HG02798 (cell line): ENCODE data around the gene OR2C1.

ENCODE experiments used
- ATAC-seq: cut with Tn5 transposase; IDR thresholded peaks from one replicate; pipeline ENCODE4 v1.9.1; 2021; ENCODE audit warnings: mild to moderate bottlenecking; ENCODE audit not compliant: unreplicated experiment, poor library complexity

The OR2C1 gene

DNA sequence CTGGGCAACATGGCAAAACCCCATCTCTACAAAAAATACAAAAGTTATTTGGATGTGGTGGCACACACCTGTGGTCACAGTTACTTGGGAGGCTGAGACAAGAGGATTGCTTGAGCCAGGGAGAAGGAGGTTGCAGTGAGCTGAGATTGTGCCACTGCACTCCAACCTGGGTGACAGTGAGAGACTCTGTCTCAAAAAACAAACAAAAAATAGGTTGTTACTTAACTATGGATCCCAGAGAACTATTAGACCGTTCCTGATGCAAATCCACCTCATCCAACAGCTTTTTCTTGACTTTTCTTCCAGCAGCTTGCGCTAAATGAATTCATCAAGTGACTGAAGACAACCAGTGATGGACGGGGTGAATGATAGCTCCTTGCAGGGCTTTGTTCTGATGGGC lies at the start of gene OR2C1:
OR2C1 (plus strand) TSS at position 301 of the 400 bp plus-strand sequence; CDS start at position 353, 52 bp downstream.
- no peak for ATAC-seq

DNA sequence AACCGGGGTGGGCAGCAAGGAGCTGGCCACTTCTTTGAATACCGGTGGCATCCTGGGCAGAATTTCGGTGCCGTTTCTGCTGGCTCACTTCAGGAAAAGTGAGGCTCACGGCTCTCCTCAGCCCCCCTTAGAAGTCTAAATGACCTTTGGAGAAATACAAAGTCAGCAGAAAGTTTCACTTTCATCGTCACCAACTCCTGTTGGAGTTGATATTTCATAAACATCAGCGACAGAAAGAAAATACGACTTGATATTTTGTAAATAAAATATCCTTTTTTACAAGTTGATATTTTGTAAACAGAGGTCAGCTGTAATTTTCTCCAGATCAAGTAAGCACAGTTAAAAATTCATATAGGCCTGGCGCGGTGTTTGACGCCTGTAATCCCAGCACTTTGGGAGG lies 49.6 kb upstream of the OR2C1 start:
- ATAC-seq, result no peak

DNA sequence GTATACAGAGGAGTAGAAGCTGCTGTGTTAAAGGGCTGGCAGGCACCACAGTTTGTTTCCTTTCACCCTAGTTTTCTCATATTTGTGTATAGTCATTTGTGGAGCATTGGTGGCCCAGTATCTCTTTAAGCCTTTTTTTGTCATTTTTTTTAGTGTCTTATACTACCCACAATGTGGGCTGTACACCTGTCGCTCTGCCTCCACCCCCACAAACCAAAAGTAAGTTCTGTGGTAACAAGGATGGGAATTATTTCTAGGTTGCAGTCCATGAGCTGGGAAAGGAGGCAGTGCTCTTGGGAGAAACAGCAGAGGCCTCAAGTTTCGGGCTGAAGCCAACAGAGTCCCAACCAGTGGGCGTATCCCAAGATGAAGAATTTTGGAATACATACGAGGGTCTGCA lies 44.2 kb upstream of the OR2C1 start:
- ATAC-seq, result no peak

DNA sequence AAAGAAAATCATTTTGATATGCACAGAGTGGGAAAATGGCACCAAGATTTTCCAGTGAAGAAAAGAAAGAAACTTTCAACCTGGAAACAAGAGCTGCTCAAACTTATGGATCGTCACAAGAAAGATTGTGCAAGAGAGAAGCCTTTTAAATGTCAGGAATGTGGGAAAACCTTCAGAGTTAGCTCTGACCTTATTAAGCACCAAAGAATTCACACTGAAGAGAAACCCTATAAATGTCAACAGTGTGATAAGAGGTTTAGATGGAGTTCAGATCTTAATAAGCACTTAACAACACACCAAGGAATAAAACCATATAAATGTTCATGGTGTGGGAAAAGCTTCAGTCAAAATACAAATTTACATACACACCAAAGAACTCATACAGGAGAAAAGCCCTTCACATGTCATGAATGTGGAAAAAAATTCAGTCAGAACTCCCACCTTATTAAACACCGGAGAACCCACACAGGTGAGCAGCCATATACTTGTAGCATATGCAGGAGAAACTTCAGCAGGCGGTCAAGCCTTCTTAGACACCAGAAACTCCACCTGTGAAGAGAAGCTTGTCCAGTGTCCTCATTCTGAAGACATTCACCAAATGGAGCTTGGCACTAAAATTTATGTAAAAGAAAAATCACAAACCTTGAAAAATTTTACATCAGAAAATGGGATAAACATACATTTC lies 38.2 kb upstream of the OR2C1 start:
- ATAC-seq, result no peak

DNA sequence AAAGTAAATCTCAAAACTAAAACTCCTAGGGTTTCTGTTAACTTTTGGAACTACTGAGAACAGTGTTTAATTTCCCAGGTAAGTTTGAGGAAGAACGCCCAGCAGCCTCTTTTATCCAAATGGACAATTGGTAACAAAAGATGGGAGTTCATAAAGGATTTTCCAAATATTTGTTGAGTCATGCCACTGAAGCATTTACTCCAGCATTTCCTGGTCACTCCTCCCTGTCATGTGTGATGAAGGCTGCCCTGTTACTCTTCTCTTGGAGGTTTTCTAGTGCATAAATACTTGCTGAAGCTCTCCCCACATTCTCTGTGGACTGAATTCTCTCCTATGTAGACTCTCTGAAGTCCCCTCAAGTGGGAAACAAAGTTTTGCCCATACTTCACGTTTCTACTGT lies 33.9 kb upstream of the OR2C1 start:
- ATAC-seq, result no peak

DNA sequence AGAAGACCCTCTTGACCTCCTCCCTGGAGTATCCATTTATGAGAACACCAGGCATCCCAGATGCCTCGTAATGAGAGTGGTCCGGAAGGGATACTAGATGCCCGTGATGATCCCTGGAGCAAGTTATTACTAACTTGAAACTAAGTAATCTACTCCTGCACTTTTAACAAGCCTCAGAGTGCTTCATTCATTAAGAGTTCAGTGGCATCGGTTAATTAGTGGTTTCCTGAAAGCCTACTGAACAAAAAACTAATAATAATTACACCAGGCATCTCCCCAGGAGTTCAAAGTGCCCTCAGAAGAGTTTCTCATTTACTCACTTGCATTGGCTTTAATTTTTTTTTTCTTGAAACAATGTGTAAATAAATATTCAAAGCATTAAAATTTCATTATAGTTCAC lies 28.2 kb upstream of the OR2C1 start:
- no peak for ATAC-seq

DNA sequence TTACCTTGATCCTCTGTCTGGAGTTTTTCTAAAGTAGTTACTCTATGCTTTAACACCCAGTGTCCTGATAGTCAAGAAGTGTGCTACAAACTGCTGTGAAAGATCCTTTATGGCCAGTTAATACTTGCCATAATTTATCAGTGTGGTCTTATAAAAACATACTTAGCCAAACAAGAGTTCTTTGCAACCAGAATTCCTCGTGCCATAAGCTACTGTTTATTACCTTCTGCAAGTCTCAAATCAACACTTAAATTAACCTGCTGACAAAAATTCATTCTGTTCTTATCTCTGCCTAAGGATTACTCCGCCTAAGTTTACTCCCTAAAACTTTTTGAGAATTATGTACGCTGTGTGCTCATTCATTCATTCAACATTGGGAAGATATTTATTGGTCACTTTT lies 27.6 kb upstream of the OR2C1 start:
- no peak for ATAC-seq

DNA sequence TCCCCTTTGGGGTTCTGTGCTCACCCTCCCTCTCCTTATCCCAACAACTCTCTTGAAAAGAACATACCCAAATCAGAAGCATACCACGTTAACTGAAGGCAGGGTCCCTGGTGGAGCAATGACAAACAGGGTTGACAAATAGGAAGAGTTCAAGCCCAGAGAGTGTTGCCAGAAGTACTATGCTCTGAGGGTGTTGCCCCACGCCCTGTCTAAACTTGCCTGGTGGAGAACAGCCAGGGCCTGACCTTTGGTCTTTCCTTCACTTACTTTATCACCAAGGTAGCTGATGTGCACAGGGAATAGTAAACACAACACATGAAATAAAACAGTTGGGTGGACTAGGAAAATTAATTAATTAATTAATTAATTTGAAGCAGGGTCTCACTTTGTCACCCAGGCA lies 27.0 kb upstream of the OR2C1 start:
- no peak for ATAC-seq

DNA sequence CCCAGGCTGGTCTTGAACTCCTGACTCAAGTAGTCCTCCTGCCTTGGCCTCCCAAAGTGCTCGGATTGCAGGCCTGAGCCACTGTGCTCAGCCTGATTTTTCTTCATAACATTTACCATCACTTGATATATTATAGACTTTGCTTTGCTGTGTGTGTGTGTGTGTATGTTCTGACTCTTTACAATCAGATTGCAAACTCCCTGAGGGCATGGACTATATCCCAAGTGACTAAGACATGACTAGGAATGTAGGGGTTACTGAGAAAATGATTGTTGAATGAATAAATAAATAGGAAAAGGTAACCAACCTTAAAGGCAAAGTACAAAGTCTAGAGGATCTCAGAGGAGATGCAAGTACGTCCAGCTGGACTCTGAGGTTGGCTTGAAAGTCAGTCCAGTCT lies 9.6 kb upstream of the OR2C1 start:
- ATAC-seq, result no peak

DNA sequence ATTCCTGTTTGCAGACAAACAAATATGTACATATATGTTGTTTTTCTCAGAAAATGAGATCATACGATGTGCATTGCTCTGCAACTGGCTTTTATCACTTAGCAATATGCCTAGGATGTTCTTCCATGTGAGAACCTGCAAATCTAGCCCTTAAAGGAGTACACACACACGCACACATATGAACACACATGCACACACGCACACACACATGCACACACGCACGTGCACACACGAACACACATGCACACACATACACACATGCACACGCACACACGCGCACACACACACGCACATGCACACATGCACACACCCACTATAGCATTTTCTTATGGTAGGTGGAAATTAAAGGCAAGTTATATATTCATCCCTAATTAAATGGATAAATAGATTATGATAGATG lies 8.1 kb upstream of the OR2C1 start:
- ATAC-seq, result no peak

DNA sequence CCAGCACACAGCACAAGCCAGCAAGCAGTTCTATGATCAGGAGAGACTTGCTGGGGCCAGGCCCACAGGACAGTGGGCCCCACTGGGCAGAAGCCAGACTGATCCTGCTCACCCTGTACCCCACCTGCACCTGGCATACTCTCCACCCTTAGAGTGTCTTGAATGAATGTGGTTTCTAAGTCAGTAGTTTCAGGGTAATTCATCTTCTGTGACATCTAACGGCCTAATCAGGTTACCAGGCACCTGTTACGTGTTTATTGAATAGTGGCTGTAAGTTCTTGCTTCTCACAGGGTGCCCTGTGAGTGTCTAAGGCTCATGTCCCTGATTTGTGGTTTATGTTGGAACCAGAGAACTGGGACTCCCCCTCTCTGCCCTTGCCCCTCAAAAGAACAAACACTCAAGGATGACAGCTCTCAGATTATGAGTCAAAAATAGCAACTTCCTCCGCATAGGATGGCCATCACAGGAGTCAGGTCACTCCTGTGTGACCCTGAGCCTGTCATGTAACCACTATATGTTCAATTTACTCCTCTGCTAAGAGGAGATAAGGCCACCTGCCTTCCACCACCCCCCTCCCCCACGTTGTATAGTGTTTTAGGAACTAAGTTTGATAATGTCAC lies 7.0 kb upstream of the OR2C1 start:
- no peak for ATAC-seq

DNA sequence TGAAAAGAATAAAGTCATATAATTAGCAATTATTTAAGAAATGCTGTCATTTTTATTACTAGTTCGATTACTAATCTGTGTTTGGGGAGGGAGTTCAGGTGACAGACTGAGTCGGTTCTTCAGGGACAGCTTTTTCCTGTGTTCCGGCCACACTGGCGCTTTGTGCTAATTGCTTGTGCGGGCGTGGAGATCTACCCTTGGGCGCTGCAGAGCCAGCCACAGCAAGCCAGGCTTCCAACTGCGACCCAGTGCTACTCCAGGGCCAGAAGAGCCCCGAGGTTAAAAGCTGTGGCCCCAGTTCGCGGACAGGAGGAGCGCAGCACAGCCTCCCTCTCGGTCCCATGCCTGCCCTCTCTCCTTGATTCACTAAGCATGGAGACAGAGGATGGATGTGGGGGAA lies 6.5 kb upstream of the OR2C1 start:
- ATAC-seq, result no peak

DNA sequence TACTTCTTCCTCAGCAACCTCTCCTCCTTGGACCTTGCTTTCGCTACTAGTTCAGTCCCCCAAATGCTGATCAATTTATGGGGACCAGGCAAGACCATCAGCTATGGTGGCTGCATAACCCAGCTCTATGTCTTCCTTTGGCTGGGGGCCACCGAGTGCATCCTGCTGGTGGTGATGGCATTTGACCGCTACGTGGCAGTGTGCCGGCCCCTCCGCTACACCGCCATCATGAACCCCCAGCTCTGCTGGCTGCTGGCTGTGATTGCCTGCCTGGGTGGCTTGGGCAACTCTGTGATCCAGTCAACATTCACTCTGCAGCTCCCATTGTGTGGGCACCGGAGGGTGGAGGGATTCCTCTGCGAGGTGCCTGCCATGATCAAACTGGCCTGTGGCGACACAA lies 429 bp downstream of the OR2C1 start:
- ATAC-seq, result no peak

DNA sequence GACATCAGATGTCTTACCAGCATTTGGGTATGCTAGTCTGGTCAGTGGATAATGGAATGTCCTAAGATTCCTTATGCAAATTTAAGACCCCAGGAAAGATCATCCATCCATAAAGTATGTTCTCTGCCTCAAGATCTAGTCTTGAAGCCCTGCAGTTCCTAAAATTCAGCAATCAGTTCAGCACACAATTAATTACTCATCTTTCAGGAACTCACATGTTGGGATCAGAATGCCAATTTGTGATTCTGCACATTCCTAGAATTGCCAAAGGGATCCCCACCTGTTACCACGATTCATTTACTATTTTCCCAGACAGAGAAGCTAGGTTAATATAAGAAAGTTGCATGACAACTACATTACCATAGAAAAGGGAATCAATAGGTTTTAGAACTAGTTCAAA lies 3.2 kb downstream of the OR2C1 start:
- ATAC-seq, result no peak

DNA sequence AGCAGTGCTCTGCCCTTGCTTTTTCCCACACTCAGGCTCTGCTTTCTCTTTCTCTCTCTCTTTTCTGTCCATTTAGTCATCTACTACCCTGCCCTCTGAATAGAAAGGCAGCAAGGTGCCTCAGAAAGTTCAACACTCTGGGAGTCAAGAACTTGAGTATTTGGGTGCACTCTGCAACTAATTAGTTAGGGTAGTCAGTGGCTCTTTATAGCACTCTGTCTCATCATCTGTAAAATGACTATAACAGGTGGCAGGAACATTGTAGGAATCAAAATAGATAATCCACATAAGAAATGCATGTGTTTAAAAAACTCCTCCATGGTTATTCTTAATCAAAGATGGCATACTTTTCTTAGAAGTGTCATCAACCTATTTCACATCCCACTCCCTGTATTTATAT lies 7.2 kb downstream of the OR2C1 start:
- no peak for ATAC-seq

DNA sequence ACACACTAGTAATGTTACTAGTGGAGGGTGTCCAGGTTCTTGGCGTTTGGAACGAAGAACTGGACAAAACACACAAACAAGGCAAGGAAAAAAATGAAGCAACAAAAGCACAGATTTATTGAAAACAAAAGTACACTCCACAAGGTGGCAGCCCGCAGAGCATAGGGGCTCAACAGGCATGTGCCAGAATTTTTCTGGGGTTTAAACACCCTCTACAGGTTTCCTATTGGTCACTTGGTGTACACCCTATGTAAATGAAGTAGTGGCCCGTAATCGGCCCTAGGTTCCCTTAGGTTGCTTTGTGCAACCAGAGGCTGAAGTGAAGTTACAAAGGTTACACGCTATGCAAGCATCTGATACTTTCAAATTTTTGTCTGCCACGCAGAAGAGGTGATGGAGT lies 8.1 kb downstream of the OR2C1 start:
- ATAC-seq, result no peak

DNA sequence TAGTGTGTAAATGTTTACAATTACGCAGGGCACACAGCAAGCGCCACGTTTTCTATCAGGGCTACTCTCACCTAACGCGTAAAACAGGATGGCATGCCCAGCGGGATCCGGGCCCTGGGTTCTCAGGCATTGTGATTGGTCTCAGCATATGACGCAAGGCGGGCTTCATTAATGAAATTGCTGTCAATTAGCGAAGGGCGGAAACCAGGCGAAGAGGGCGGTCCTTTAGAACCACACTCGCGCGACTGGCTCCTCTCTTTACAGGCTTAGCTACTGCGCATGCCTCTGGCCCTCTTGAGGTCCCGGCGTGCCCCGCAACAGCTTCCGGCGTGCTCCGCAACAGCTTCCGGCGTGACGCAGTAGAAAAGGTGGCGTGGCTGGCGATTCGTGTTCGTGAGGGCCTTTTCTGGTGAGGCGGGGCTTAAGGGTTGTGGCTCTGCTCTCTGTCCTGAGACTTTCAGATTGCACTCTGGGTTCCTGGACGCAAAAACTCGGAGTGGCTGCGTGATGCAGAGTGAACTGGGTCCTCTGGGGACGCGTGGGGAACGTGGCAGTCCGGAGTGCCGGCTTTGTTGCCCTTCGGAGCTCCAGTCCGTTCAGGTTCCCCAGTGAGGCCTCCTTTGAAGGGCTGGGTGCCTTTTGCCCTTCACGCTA lies 9.2 kb downstream of the OR2C1 start:
- peak; percentile 75 for ATAC-seq

DNA sequence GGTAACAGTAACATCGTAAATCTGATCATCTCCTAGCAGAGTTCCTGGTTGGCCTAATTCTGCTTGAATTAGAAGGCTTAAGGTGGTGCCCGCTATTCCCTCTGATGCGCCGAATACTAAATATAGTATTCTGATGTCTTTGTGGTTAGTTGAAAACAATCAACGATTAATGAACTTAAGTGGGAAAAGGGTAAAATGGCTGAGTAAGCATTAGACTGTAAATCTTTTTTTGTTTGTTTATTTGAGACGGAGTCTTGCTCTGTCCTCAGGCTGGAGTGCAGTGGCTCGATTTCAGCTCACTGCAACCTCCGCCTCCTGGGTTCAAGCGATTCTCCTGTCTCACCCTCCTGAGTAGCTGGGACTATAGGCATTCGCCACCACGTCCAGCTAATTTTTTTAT lies 13.4 kb downstream of the OR2C1 start:
- no peak for ATAC-seq

DNA sequence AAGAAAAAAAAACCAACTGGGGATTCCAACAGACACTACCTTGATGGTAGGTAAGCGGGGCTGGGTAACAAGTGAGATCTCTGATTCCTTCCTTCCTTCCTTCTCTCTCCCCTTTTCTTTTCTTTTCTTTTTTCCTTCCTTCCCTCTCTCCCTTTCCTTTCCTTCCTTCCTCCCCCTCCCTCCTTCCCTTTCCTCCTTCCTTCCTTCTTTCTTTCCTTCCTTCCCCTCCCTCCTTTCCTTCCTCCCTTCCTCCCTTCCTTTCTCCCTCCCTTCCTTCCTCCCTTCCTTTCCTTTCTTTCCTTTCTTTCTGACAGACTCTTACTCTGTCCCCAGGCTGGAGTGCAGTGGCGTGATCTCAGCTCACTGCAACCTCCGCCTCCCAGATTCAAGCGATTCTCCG lies 20.0 kb downstream of the OR2C1 start:
- ATAC-seq, result no peak

DNA sequence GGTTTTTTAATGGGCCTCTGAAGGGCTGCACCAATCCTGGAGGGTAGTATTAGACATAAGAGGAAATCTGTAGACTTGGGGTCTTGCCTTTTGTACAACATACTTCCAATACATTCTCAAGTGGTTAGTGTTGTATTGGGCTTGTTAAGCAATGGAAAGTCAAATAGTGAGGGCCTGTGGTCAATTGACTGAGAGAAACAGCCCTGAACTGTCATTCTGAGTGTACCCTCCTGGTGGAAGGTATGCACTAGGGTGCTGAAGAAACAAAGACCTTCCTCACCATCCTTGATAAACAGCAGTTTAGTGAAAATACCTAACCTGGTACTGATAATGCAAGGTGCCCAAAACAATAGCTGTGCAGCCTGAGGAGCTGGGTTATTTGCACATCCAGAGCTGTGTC lies 22.2 kb downstream of the OR2C1 start:
- ATAC-seq, result no peak

DNA sequence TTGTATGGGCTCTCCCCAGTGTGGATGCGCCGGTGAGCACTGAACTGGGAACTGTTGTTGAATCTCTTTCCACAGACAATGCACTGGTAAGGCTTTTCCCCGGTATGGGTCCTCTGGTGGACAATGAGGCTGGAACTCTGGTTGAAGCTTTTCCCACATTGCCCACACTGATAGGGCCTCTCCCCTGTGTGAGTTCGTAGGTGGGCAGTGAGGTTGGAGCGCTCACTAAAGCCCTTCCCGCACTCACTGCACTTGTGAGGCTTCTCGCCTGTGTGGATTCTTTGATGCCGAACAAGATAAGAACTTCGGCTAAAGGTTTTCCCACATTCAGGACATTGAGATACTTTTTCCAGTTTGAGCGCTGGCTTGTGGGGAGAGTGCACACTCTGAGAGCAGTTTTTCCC lies 27.4 kb downstream of the OR2C1 start:
- ATAC-seq, result no peak

DNA sequence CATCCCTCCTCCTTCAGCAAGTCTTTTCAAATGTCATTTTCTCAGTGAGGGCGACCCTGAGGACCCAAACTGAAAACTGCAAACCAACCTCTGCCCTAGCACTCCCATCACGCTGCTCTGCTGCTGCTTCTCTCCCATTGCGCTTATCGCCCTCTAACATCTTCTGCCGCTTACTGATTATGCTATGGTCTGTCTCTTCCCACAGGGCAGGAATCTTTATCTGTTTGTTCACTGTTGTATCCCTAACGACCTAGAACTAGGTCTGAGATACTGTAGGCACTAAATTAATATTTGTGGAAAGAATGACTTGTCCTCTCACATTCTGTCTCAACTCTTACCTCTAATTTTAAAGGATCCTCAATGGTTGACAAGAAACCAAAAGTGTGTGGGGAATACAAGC lies 32.6 kb downstream of the OR2C1 start:
- no peak for ATAC-seq
